Measurements from ENCODE around the gene RRP1. TPM values are rescaled to one million over a fixed set of nuclear protein-coding genes. Genes with fewer than 3 reads are reported as not detected.

The RRP1 gene
- total RNA-seq, 1 experiment from 2014 or later: 76.7 TPM

DNA sequence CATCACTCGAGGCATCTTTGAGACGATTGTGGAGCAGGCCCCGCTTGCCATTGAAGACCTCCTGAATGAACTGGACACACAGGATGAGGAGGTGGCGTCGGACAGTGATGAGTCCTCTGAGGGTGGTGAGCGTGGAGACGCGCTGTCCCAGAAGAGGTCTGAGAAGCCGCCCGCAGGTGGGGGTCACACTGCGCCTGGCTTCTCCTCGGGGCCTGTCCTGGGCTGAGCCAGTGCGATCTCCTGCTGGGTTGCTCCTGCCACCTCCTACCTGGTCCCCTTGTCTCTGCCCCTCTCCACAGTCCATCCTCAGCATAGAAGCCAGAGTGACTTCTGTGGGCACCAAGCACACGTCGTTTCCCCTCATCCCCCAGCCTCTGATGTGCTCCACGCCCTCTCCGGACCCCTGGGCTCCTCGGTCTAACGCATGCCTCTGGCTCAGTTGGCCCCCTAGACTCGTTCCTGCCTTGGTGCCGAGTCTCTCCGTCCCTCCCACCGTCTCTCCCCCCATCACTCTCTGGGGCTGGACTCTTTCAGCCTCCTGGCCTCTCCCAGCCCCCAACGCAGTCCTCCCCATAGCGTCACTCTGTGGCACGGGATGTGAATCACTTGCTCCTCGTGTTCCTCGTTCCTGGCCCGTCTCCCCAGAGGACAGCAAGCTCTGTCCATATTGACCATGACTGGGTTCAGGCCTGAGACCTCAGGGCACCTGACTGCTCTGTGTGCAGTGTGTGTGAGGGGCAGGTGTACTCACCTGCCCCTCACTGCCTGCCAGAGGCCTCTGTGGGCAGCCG, 8.7 kb downstream of the RRP1 start:
- no peak overlapping the region for H3K4ac ChIP-seq (ENCODE audit: low read depth, low read length)

More for the DNA sequence above, 8.7 kb downstream of the RRP1 start:
- no peaks in the 10 kb centered on the region for H4K20me1 ChIP-seq (ENCODE audit: control insufficient read depth, insufficient read depth, insufficient read length)
- no peaks in the 10 kb centered on the region for H3K27me3 ChIP-seq (ENCODE audit: insufficient read depth, low read length)
- Mint-ChIP-seq H3K27me3 (ENCODE audit: low read depth) (no peaks in the 10 kb centered on the region), H3K27ac (no peak overlapping the region), H3K9me3 (no peaks in the 10 kb centered on the region), H3K4me3 (no peak overlapping the region; a peak in 1 of 5 replicates), H3K36me3 (ENCODE audit: insufficient read depth in 1 of 3, low read depth in 3 of 3) (peaks cover 70 to 100% (median 97%) of the 10 kb centered on the region in 3 experiments), H3K4me1 (no peaks in the 10 kb centered on the region)
- H4K8ac ChIP-seq (replicated peaks; ENCODE audit: insufficient read length, low read depth, low read length): no peak overlapping the region
- H2BK12ac ChIP-seq (ENCODE audit: insufficient read length, low read depth, low read length): no peak overlapping the region
- H3T11ph ChIP-seq (ENCODE audit: low read length): no peak overlapping the region
- H3K79me2 ChIP-seq (ENCODE audit: insufficient read depth, low read length): no peaks in the 10 kb centered on the region; the same call in 1 of the 2 replicates
- H3K18ac ChIP-seq (ENCODE audit: insufficient read length, low read depth, low read length): no peak overlapping the region
- H4K5ac ChIP-seq (ENCODE audit: insufficient read length, low read depth, low read length): no peak overlapping the region
- no peaks in the 10 kb centered on the region for H3K9me3 ChIP-seq (ENCODE audit: control insufficient read depth, low read depth, low read length)
- no peak overlapping the region for H3K27ac ChIP-seq (ENCODE audit: insufficient read length, low read depth, low read length)
- no CpG with 5 or more reads among the region's 30 CpGs for WGBS (ENCODE audit: extremely low coverage, insufficient read length, low lambda C conversion rate)
- H2AK5ac ChIP-seq (ENCODE audit: insufficient read length, low read length): no peak overlapping the region
- H3K14ac ChIP-seq (ENCODE audit: insufficient read depth, low read length): no peak overlapping the region
- H2BK15ac ChIP-seq (ENCODE audit: low read depth, low read length): no peak overlapping the region
- no peaks in the 10 kb centered on the region for H3K4me1 ChIP-seq (ENCODE audit: insufficient read depth, low read length)
- no peak overlapping the region for H4K91ac ChIP-seq (ENCODE audit: insufficient read length, low read depth, low read length)
- no peaks in the 10 kb centered on the region for H3K23me2 ChIP-seq (ENCODE audit: insufficient read length, low read depth, low read length, poor library complexity, severe bottlenecking)
- no peak for DNase-seq
- no peak overlapping the region for H3K56ac ChIP-seq (ENCODE audit: insufficient read length, low read depth, low read length)
- H2AFZ ChIP-seq (ENCODE audit: low read length): no peak overlapping the region
- no peaks in the 10 kb centered on the region for H3K79me1 ChIP-seq (ENCODE audit: insufficient read depth, low read depth, low read length, poor library complexity, severe bottlenecking)
- no peak overlapping the region for H2BK20ac ChIP-seq (ENCODE audit: low read depth, low read length, poor library complexity, severe bottlenecking)
- H3K23ac ChIP-seq (ENCODE audit: insufficient read length, low read depth, low read length): no peak overlapping the region
- H2BK5ac ChIP-seq (ENCODE audit: insufficient read length, low read length): no peak overlapping the region
- H3K9ac ChIP-seq (ENCODE audit: extremely low read depth, insufficient read length, low read length): no peak overlapping the region
- H3K4me2 ChIP-seq (ENCODE audit: insufficient read depth, insufficient read length, low read length): no peak overlapping the region
- no peak for TF ChIP-seq CTCF (conservative IDR thresholded peaks at IDR 0.05)
- H2BK120ac ChIP-seq (ENCODE audit: low read depth, low read length, poor library complexity, severe bottlenecking): no peak overlapping the region

Measured in H9 (cell line).